PFSK-1 (cell line): ENCODE results near the gene ELMO2.

Experiments used
- POLR2AphosphoS5 ChIP-seq: IDR thresholded peaks from 2 replicates; pipeline ENCODE4 v1.6.1; 2012; ENCODE audit warnings: low read depth, mild to moderate bottlenecking, control low read depth, low read length, moderate library complexity
- REST ChIP-seq, 2 experiments: IDR thresholded peaks; 2 replicates each; pipeline versions ENCODE4 v1.6.1 to v1.8.0; 2011 to 2012; ENCODE audit warnings: low read depth in 2 of 2, low read length in 2 of 2, control low read depth in 1 of 2, inconsistent platforms in 1 of 2, mild to moderate bottlenecking in 1 of 2, moderate library complexity in 1 of 2; ENCODE audit not compliant: insufficient read depth in 1 of 2
- SIN3A ChIP-seq: IDR thresholded peaks from 2 replicates; pipeline ENCODE4 v1.6.1; 2012; ENCODE audit warnings: mild to moderate bottlenecking, low read length, moderate library complexity, borderline replicate concordance; ENCODE audit not compliant: insufficient read depth
- TAF1 ChIP-seq: IDR thresholded peaks from 2 replicates; pipeline ENCODE4 v1.6.1; 2012; ENCODE audit warnings: low read length, control low read depth, borderline replicate concordance; ENCODE audit not compliant: insufficient read depth

DNA sequence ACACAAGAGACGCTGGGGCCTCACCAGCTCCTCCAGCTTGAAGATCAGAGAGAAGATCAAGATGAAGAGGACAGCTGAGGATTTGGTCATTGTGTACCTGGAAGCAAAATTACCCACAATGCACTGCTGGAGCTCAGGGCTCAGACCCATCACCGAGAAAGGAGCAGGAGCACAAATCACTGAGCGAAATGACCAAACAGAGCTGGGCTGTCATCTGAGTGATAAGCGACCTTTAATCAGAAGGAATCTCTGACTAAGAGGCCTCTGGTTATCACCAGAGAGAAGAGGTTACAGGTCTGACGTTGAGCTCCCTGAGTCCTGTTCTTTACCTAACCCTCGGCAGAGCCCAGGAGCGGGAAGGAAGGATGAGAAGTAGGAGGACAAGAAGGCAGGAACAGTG lies 50.6 kb downstream of the ELMO2 start:
- TF ChIP-seq REST (IDR thresholded peaks at IDR 0.05; ENCODE audit: insufficient read depth in 1 of 2, low read depth in 2 of 2, low read length in 2 of 2) (no peak), SIN3A (no peak), TAF1 (no peak), POLR2AphosphoS5 (no peak)
